ENCODE data around the gene GCN1.

GCN1 gene

DNA sequence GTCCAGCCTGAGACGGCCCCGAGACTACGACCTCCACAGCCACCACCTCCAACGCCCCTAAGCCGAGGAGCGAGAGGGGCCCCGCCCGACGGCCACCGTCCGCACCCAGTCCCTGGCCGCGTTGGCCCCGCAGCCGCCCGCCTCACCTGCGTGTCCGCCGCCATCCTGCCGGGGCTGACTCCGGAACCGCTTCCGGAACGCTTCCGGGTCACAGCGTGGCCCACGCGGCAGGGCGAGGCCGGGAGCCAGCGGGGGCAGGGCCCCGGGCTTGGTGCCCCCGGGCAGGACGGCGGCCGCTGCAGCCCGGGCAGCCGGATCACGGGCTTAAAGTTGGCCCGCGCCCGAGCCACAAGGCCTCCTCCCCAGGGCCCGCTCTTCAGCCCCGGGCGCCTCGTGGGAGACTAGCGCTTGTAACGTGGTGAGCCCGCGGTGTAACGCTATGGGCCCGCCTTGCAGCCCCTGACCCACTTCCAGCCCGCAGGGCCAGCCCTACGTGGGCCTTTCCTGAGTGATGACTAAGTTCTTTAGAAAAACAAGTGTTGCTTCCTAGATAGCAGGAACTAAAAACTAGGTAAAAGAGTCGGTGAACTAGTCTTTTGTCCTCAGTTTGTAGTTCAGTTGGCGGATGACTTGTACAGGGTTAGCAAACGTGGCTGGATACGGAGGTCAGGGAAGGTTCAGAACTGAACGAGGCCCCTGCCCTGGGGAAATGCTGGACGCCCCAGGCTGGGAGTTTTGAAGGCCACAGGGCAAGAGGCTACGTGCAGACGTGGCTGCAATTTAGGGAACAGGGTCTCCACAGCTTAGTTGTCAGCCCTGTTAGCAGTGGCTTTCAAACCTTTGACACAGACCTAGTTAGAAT, at the start of gene GCN1:
GCN1 (minus strand) TSS at position 182 of the 862 bp plus-strand sequence; CDS start at position 164, 18 bp downstream.
- TF ChIP-seq, protein P1, sequence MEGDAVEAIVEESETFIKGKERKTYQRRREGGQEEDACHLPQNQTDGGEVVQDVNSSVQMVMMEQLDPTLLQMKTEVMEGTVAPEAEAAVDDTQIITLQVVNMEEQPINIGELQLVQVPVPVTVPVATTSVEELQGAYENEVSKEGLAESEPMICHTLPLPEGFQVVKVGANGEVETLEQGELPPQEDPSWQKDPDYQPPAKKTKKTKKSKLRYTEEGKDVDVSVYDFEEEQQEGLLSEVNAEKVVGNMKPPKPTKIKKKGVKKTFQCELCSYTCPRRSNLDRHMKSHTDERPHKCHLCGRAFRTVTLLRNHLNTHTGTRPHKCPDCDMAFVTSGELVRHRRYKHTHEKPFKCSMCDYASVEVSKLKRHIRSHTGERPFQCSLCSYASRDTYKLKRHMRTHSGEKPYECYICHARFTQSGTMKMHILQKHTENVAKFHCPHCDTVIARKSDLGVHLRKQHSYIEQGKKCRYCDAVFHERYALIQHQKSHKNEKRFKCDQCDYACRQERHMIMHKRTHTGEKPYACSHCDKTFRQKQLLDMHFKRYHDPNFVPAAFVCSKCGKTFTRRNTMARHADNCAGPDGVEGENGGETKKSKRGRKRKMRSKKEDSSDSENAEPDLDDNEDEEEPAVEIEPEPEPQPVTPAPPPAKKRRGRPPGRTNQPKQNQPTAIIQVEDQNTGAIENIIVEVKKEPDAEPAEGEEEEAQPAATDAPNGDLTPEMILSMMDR (IDR thresholded peaks at IDR 0.05; ENCODE audit: borderline replicate concordance, insufficient read depth, low read depth, low read length): no peak
- H3K4me3 ChIP-seq (ENCODE audit: low read depth, low read length): peak within 1 kb of the TSS; percentile 73

GRCh38 chr12:120242971-120243699, 48.6 kb upstream of the GCN1 start:
- TF ChIP-seq, protein P1 (IDR thresholded peaks at IDR 0.05; ENCODE audit: borderline replicate concordance, insufficient read depth, low read depth, low read length): no peak
- no peak overlapping the region for H3K4me3 ChIP-seq (ENCODE audit: low read depth, low read length)

- TF ChIP-seq, protein P1 (IDR thresholded peaks at IDR 0.05; ENCODE audit: borderline replicate concordance, insufficient read depth, low read depth, low read length): no peak
- no peak overlapping the region for H3K4me3 ChIP-seq (ENCODE audit: low read depth, low read length)
Measured at GRCh38 chr12:120242275-120242799, 47.8 kb upstream of the GCN1 start.

- TF ChIP-seq, protein P1 (IDR thresholded peaks at IDR 0.05; ENCODE audit: borderline replicate concordance, insufficient read depth, low read depth, low read length): no peak
- H3K4me3 ChIP-seq (ENCODE audit: low read depth, low read length): no peak overlapping the region
Measured at GRCh38 chr12:120241561-120242274, 47.2 kb upstream of the GCN1 start.

DNA sequence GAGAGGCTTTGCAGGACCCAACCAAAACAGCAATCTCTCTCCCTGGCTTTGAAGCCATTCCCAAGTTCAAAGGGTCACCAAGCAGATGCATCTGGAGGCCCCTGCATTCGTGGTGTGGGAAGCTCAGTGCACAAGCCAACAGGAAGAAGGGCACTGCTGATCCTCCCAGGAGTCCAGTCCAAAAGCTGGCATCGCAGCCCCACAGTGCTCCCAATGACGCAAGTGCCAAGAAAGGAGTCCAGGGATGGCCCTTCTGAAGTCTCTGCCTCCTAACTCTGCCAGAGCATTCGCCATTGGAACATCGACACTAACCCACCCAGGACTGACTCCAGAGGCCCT, 45.9 kb upstream of the GCN1 start:
- TF ChIP-seq, protein P1 (IDR thresholded peaks at IDR 0.05; ENCODE audit: borderline replicate concordance, insufficient read depth, low read depth, low read length): no peak
- no peak overlapping the region for H3K4me3 ChIP-seq (ENCODE audit: low read depth, low read length)

DNA sequence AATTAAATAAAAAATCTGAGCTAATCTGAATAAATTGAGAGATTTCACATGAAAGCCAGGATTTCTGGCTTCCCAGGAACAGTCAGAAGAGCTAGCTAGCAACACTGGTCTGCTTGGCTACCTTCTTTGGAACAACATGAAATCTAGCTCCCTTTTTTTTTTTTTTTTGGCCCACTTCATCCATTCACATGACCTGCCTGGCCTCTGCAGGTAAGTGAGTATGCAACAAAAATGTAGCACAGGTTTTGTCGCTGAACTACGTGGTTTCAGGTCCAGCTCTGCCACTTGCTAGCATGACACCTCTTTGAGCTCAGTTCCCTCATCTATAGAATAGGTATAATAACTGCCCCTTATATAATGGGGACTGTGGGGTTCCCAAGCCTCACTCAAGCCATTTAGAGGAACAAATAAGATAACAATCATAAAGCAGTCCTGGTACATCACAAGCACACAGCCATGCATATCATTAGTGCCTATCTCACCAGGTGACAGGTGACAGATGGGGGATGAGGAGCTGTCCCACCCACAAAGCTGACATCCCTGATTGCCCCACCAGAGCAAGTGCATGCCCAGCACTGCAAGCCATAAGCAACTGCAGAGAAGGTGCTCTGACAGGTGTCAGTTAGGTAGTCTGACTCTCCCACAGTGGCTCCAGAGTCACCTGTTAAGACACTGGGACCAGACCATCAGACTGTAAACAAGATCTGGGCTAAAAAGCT, 45.4 kb upstream of the GCN1 start:
- H3K4me3 ChIP-seq (ENCODE audit: low read depth, low read length): no peak overlapping the region
- TF ChIP-seq, protein P1 (IDR thresholded peaks at IDR 0.05; ENCODE audit: borderline replicate concordance, insufficient read depth, low read depth, low read length): no peak
